Measurements from ENCODE around the gene ABCA3. TPM values are rescaled to one million over a fixed set of nuclear protein-coding genes. Genes with fewer than 3 reads are reported as not detected.
"Not testable (repeated sequence)": the region's sequence is repeated elsewhere in the genome, so short reads cannot be mapped to it uniquely, and the experiment has no call there.

Gene ABCA3
- total RNA-seq = 10 to 100 TPM in 3 of 4 donors, 1 to 10 TPM in 1; 2.7 to 15.0 (median 10.9) TPM

DNA sequence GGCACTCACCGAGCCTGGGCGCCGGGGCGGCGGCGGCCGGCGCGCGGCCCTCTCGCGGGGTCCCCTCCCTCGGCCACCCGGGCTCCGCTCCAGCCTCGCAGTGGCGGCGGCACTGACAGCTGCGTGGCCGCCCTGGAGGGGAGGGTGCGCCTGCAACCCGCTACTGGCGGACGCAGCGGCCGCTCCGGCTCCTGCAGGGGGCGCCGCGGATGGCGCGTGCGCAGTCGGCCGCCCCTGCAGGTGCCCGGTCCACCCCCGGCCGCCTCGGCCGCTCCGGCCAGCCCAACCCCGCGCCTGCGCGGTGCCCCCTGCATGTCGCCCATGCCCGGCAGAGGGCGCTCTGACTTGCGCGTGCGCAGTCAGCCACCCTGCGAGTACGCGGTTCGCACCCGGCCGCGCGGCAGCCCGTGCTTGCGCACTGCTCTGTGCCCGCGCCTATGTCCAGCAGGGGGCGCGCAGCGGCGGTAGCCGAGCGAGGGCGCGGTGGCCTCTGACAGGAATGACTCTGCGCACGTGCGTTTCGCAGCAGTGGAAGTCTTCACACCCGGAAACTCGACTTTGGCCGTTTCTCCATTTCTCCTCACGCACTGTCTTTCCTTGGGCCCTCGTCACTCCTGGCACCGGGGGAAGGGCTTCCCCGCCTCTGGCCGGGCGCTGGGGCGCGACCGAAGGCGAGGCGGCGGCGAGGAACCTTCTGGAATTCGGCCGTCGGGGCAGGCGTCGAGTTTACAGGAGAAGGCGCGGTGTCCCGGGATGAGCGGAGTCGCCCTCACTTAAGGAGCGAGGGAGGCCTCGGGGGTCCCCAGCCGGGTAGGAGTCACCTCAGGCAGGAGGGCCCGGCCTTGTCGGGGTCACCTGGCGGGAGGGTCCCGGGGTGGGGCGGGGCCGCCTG lies at the start of gene ABCA3:
Gene ABCA3 (minus strand): TSS at position 165 of the 892 bp plus-strand sequence. CDS start 14,262 bp downstream, outside the sequence.
- Histone ChIP-seq H3K4me1 (peaks cover 9 to 20% of the 10 kb centered on the region in 2 donors), H3K4me3 (peak within 1 kb of the TSS; percentile 65 to 98 (median 82)), H3K9me3 (no peaks in the 10 kb centered on the region), H3K36me3 (no peaks in the 10 kb centered on the region), H3K27me3 (no peaks in the 10 kb centered on the region), H3K27ac (peak within 1 kb of the TSS; percentile 30 to 54 (median 36))
- ATAC-seq = peak; percentile 84 to 89
- DNase-seq = peak; percentile 74 to 87
- peak; percentile 96 to 100 (median 100) for TF ChIP-seq CTCF (IDR thresholded peaks at IDR 0.05 in 4 of 5, conservative IDR thresholded peaks at IDR 0.05 in 1 of 5)
- TF ChIP-seq POLR2A (IDR thresholded peaks at IDR 0.05) = peak; percentile 40 to 70
- in situ Hi-C loops (cut with MboI; ENCODE audit: low sequenced_read_pairs in 4 of 4) = loop anchor here in 2 of 4 donors (10.0 to 25.0 kb wide), 2 partner anchors 146 to 154 kb away; partner anchors contain the start of gene TBC1D24 (in 1 of the 2)
- intact Hi-C loops (cut with DNase I; ENCODE audit: low total_unique reads) = loop anchor here (1.0 to 5.0 kb wide), 4 partner anchors 88 to 160 kb away; partner anchors contain the start of genes CCNF and ECI1

GRCh38 chr16:2388875-2389433 lies 48.4 kb upstream of the ABCA3 start:
- intact Hi-C loops (cut with DNase I; ENCODE audit: low total_unique reads) (no loop called here), in situ Hi-C loops (cut with MboI; ENCODE audit: low sequenced_read_pairs in 4 of 4) (no loop called here)
- ATAC-seq = no peak

GRCh38 chr16:2388139-2388874 lies 47.8 kb upstream of the ABCA3 start:
- DNase-seq = no peak
- no peaks in the 10 kb centered on the region for H3K9me3 ChIP-seq
- intact Hi-C loops (cut with DNase I; ENCODE audit: low total_unique reads) (no loop called here), in situ Hi-C loops (cut with MboI; ENCODE audit: low sequenced_read_pairs in 4 of 4) (no loop called here)
- H3K27me3 ChIP-seq = no peaks in the 10 kb centered on the region
- no peaks in the 10 kb centered on the region for H3K36me3 ChIP-seq
- H3K27ac ChIP-seq = no peak overlapping the region
- no peaks in the 10 kb centered on the region for H3K4me1 ChIP-seq
- no peak for ATAC-seq
- H3K4me3 ChIP-seq = no peak overlapping the region
- no peak for TF ChIP-seq CTCF (IDR thresholded peaks at IDR 0.05 in 4 of 5, conservative IDR thresholded peaks at IDR 0.05 in 1 of 5)
- TF ChIP-seq POLR2A (IDR thresholded peaks at IDR 0.05) = no peak

More at GRCh38 chr16:2388875-2389433, 48.4 kb upstream of the ABCA3 start:
- TF ChIP-seq CTCF (IDR thresholded peaks at IDR 0.05 in 4 of 5, conservative IDR thresholded peaks at IDR 0.05 in 1 of 5) (no peak), POLR2A (IDR thresholded peaks at IDR 0.05) (no peak)
- Histone ChIP-seq H3K36me3 (no peaks in the 10 kb centered on the region), H3K27ac (no peak overlapping the region), H3K4me1 (no peaks in the 10 kb centered on the region), H3K9me3 (no peaks in the 10 kb centered on the region), H3K4me3 (no peak overlapping the region), H3K27me3 (no peaks in the 10 kb centered on the region)
- DNase-seq = no peak

DNA sequence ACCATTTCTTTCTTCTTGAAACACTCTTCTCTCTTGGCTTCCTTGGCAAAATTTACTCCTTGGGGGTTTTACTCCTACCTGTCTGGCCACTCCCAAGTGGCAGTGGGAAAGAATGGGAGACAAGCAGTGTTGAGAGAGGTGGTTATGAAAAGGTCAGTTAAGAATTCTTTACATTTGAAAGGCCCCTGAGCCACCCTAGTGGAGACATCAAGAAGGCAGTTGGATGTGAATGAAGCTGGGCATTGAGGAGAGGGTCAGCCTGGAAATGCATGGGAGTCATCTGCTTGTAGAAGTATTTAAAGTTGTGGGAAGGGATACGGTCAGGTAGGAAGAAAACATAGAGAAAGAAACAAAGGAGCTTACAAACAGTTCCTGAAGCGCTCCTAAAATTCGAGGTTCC lies 46.5 kb upstream of the ABCA3 start:
- DNase-seq (no peak), ATAC-seq (no peak)
- TF ChIP-seq CTCF (IDR thresholded peaks at IDR 0.05 in 4 of 5, conservative IDR thresholded peaks at IDR 0.05 in 1 of 5) (no peak), POLR2A (IDR thresholded peaks at IDR 0.05) (no peak)
- Histone ChIP-seq H3K9me3 (no peaks in the 10 kb centered on the region), H3K27ac (no peak overlapping the region), H3K27me3 (no peaks in the 10 kb centered on the region), H3K4me1 (no peaks in the 10 kb centered on the region), H3K4me3 (no peak overlapping the region), H3K36me3 (no peaks in the 10 kb centered on the region)
- in situ Hi-C loops (cut with MboI; ENCODE audit: low sequenced_read_pairs in 4 of 4) = no loop called here
- intact Hi-C loops (cut with DNase I; ENCODE audit: low total_unique reads) = no loop called here

DNA sequence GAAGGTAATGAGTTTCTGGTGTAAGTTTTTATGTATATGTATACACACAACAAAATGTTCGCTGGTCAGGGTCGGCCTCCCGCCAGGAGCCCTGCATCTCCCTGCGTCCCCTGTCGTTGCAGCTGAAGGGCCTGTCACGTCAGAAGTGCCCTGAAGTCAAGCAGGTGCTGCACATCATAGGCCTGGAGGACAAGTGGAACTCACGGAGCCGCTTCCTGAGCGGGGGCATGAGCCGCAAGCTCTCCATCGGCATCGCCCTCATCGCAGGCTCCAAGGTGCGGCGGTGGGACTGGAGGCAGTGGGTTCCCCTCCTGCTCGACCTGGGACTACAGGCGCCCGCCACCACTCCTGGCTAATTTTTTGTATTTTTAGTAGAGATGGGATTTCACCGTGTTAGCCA lies 45.5 kb upstream of the ABCA3 start:
- H3K27me3 ChIP-seq; in situ Hi-C loops (cut with MboI; ENCODE audit: low sequenced_read_pairs in 4 of 4); H3K9me3 ChIP-seq; intact Hi-C loops (cut with DNase I; ENCODE audit: low total_unique reads); ATAC-seq; H3K4me1 ChIP-seq; H3K36me3 ChIP-seq; H3K27ac ChIP-seq; DNase-seq; H3K4me3 ChIP-seq: not testable (repeated sequence)

Measured in gastrocnemius medialis (tissue), 4 donors.